RCC 7860 (cell line): Measurements from ENCODE around the gene KDM3A.

ENCODE experiments used
- DNase-seq: peaks from one replicate; pipeline ENCODE4 v3.0.0-alpha.2; 2015; ENCODE audit warnings: low spot score
- FAIRE-seq: peaks from 2 replicates; lab custom pipeline; 2012; peaks lifted over from hg19 to GRCh38; lab: Jason Lieb, UNC

Gene KDM3A

DNA sequence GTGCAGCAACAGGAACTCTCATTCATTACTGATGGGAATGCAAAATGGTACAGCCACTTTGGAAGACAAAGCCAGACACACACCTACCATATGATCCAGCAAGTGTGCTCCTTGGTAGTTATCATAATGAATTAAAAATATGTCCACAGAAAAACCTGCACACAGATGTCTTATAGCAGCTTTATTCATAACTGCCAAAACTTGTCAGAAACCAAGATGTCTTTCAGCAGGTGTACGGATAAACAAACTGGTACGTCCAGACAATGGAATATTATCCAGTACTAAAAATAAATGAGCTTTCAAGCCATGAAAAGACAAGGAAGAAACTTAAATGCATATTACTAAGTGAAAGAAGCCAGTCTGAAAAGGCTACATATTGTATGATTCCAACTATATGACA is 71.7 kb downstream of the KDM3A start:
- DNase-seq, result no peak
- FAIRE-seq, result no peak

DNA sequence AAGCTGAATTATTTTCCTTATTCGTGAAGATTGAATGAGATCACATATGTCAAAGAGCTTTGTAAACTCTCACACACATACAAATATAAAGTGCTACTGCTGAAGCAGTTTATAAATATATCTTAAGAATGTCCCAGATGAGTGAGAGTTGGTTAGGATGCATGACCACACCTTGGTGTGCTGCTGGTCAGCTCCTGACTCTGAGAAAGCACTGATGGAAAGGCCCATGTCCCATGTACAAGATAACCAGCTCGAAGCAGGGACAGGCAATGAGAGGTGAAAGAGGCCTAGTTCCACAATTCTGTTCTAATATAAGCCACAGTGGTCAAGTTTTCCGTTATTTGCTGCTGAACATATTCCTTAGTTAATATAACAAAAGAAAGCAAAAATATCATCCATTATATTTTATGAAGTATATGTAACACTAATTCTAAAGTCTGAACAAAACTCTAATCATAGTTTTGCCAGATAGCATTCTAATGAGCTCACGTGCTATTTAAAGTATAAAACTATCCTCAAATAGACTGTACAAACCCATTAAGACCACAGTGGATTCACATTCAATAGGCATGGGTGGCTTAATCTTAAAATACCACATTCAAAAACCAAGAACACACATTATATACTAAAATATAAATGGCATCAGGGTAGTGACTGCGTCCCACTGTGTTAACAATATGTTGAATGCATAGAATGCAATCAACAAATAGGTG is 72.9 kb downstream of the KDM3A start:
- DNase-seq, result no peak
- no peak for FAIRE-seq

DNA sequence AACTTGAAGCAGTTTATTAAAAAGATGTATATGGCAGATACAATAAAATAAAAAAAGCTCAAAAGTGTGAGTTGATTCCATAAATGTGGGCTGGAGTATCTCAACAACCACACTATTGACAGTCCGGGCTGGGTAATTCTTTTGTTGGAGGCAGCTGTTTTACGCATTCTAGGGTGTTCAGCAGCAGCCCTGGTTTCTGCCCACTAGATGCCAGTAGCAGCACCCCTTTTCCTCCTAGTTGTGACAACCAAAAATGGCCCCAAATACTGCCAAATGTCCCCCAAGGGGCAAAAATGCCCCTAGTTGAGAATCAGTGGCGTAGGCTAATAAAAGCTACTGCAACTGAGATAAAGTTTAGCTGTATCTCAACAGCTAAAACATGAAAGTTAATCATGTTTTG is 77.3 kb downstream of the KDM3A start:
- no peak for DNase-seq
- FAIRE-seq, result no peak

DNA sequence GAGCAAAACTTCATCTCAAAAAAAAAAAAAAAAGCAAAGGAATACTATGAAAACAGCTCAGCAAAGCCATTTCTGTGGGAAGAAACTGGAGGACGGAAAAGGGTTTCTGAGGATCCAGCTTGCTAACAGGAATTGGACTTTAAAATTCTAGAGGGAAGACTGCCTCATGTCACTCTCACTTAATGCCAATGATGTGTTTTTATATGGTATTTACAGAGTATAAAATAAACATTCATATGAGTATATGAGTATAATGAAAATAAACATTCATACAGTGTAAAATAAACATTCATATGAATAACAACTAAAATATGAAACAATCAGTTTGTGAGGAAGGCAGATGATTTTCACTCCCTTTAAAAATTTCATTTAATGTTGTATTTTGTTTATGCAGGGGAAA is 78.2 kb downstream of the KDM3A start:
- FAIRE-seq, result no peak
- DNase-seq, result no peak

DNA sequence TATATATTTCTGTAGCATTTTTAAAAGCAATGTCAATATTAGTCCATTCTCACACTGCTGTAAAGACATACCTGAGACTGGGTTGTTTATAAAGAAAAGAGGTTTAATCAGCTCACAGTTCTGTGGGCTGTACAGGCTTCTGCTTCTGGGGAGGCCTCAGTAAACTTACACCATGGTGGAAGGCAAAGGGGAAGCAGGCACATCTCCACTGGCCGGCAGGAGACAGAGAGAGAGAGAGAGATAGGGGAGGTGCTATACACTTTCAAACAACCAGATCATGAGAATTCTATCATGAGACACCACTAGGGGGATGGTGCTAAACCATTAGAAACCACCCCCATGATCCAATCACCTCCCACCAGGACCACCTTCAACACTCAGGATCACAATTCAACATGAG is 79.0 kb downstream of the KDM3A start:
- no peak for DNase-seq
- no peak for FAIRE-seq

DNA sequence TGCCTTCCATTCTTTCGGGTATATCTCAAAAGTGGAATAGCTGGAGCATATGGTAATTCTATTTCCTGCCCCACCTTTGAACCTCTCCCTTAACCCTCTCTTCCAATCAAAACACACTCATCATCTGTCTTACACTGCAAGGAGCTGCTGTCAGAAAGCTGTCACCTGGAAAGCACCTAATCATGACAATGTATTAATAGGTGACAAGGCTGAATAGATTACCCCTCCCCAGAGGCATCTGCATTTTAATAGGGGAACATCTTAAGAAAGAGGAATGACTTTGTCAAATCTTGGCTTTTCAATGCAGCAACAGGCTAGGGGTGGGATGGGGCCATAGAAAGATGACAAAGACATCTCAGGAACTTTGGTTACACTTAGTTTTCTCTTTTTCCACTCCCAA is 80.8 kb downstream of the KDM3A start:
- FAIRE-seq (no peak), DNase-seq (no peak)

DNA sequence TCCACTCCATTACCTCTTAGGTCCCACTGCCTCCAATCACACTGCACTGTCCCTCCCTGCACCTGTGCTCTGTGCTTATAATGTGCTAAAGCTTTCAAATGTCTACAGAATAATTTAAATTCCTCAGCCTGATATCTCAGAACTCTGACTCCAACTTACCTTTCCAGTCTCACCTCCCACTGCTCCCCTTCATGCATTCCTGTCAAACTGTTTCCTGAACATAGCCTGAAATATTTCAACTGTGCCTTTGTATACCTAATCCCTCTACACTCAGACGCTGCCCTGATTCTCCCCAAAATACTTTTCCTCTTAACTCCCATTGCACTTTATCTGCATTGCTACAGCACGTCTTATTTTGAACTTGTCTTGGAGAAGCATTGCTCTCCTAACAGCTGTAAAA is 81.5 kb downstream of the KDM3A start:
- FAIRE-seq, result no peak
- no peak for DNase-seq

DNA sequence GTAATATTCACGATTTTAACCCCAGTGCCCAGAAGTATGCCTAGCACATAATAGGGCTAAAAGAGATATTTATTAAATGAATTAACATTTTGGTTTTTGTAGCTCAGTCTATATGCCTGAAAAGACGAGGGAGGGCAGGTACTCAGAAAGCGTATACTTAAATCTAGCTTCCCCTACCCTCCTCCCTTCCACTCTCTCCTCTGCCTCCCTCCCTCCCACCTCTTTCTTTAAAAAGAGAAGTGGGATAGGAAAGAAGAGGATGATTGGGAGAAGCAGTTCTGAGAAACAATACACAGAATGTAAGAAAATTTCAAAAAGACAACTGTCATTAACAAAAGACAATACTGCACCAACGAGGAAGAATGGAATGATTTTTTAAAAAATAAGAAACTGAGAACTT is 82.3 kb downstream of the KDM3A start:
- no peak for FAIRE-seq
- DNase-seq, result no peak

DNA sequence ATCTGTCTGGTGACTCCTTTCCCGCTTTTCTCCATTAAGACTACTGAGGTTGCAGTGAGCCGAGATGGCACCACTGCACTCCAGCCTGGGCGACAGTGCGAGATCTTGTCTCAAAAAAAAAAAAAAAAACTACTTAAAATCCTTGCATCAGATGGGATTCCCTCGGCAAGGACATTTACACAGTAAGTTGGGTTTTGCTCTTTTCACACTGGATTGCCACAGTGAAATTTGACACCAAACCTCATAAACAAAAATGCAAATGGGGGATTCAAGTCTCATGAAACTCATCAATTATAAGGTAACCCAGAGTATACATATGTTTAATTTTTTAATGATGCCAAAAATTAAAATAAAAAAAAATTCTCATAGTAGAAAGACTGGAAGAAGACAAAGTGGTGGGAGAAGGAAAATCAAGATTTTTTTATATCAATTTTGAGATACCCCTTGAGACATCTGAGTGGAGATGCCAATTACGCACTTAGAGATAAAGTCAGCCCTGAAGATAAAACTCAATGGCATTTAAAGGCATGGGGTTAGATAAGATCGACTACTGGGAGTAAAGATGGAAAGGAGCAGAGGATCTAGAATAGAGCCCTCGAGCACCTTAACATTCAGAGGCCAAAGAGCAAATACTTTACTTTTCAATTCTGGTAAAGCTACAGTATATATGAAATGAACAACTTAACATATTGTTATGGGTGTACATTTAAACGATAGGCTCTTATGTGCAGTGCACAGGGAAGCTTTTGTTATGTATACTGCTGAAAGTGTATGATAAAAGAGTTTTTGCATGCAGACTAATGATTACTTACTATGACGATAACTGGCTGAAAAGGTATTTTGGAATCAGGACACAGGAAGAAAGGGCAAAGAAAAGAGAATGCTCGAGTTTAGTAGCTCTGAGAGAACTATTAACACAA is 84.5 kb downstream of the KDM3A start:
- DNase-seq (no peak), FAIRE-seq (no peak)

DNA sequence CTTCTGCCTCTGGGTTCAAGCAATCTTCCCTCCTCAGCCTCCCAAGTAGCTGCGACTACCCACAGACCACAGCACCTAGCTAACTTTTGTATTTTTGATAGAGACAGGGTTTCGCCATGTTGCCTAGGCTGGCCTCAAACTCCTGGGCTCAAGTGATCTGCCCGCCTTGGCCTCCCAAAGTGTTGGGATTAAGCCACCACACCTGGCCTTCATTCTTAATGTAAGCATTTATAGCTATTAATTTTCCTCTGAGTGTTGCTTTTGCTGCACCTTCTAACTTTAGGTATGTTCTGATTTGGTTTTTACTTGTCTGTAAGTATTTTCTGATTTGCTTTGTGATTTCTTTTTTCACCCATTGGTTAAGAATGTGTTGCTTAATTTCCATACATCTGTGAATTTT is 92.4 kb downstream of the KDM3A start:
- no peak for FAIRE-seq
- no peak for DNase-seq

DNA sequence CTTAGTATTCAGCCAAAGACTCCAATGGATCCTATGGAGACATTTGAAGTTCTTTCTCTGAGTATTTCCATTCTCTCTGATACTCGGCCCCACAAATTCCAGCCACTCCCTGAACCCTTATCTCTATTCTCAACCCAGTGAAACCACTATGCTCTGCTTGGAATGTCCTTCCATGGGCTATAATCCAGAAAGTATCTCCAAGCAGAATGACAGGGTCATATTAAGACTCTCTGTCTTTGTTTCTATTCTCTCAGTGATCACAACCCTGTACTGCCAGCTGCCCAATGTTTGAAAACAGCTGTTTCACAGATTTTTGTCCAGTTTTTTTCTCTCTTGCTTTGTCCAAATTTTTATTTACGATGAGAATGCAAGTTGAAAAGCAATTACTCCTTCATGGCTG is 100.2 kb downstream of the KDM3A start:
- FAIRE-seq, result no peak
- DNase-seq, result no peak
